ENCODE data around the gene ZNF138.

DNA sequence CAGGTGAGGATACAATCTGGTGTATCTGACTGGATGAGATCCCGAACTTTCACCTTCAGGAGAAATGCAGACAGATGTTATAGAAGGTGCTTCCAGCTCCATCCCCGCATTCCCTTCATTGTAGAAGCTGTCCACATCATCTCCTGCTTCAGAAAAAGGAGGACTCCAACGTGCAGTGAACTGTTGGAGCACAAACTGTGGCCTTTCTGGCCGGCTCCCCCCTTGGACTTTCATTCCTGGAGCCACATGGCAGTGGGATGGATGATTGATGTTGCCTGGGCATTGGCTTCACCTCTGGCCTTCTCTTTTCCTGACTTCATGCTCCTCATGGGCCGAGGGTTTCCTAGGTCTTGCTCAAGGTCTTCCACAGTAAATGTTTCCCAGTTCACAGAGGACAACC lies 79.3 kb downstream of the ZNF138 start:
- TF ChIP-seq, protein P1, sequence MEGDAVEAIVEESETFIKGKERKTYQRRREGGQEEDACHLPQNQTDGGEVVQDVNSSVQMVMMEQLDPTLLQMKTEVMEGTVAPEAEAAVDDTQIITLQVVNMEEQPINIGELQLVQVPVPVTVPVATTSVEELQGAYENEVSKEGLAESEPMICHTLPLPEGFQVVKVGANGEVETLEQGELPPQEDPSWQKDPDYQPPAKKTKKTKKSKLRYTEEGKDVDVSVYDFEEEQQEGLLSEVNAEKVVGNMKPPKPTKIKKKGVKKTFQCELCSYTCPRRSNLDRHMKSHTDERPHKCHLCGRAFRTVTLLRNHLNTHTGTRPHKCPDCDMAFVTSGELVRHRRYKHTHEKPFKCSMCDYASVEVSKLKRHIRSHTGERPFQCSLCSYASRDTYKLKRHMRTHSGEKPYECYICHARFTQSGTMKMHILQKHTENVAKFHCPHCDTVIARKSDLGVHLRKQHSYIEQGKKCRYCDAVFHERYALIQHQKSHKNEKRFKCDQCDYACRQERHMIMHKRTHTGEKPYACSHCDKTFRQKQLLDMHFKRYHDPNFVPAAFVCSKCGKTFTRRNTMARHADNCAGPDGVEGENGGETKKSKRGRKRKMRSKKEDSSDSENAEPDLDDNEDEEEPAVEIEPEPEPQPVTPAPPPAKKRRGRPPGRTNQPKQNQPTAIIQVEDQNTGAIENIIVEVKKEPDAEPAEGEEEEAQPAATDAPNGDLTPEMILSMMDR (IDR thresholded peaks at IDR 0.05) = no peak
- no peak for TF ChIP-seq POLR2A (IDR thresholded peaks at IDR 0.05)
- no peak for TF ChIP-seq POLR2AphosphoS5 (IDR thresholded peaks at IDR 0.05)
